Measurements from ENCODE around the gene ALKAL2. TPM values are rescaled to one million over a fixed set of nuclear protein-coding genes. Genes with fewer than 3 reads are reported as not detected.

Gene ALKAL2
- total and polyA plus RNA-seq, 2 donors (not counting 3 experiments of a cell fraction or from before 2014, with no cell fraction given), result not detected

- CTCF ChIA-PET, result interaction anchor here (0.8 to 2.9 kb wide), 8 partner anchors 9 to 1479 kb away, joined by 3 to 19 read pairs (median 3); no protein-coding TSS in a partner anchor
- no peaks in the 10 kb centered on the region for H3K9me3 ChIP-seq (replicated peaks; ENCODE audit: control insufficient read depth, insufficient read depth, low read length)
- FAIRE-seq (peak; percentile 65), DNase-seq (ENCODE audit: low read depth, low spot score) (peak; percentile 67)
- BruUV-seq (replicated peaks), result no TSS peak
- H2AFZ ChIP-seq (ENCODE audit: low read depth, low read length), result no peak overlapping the region
- TF ChIP-seq JUN (IDR thresholded peaks at IDR 0.05; ENCODE audit: borderline replicate concordance, insufficient read depth, insufficient read length, low read depth) (no peak), CTCF (IDR thresholded peaks at IDR 0.05; ENCODE audit: extremely low read depth in 1 of 2, insufficient read depth in 1 of 2, low read depth in 1 of 2, low read length in 2 of 2) (peak; percentile 66 to 75)
- no peaks in the 10 kb centered on the region for H3K79me2 ChIP-seq (ENCODE audit: control insufficient read depth, insufficient read depth, low read length)
- H3K9me1 ChIP-seq (replicated peaks; ENCODE audit: control insufficient read depth, extremely low read depth, insufficient read depth, low read length), result no peaks in the 10 kb centered on the region
- H3K9ac ChIP-seq (replicated peaks; ENCODE audit: extremely low read depth, insufficient read depth, low read length), result no peak overlapping the region
- POLR2A ChIA-PET, result no interaction called here
- H3K4me1 ChIP-seq (ENCODE audit: control insufficient read depth, extremely low read depth, insufficient read depth, low read length), result peaks cover 3% of the 10 kb centered on the region
- peak overlapping the region in 1 of 3 experiments; percentile 19 for H3K4me3 ChIP-seq (replicated peaks in 1 of 3; ENCODE audit: insufficient read depth in 1 of 3, low read depth in 1 of 3, low read length in 3 of 3)
- peak overlapping the region; percentile 14 for H3K4me2 ChIP-seq (ENCODE audit: insufficient read depth, low read length)
- no peaks in the 10 kb centered on the region for H4K20me1 ChIP-seq (replicated peaks; ENCODE audit: control insufficient read depth, extremely low read depth, insufficient read depth, low read length)
- H3K36me3 ChIP-seq (ENCODE audit: control insufficient read depth in 2 of 2, extremely low read depth in 1 of 2, insufficient read depth in 2 of 2, low read length in 2 of 2), result no peaks in the 10 kb centered on the region
- H3K27ac ChIP-seq (ENCODE audit: insufficient read depth, low read depth, low read length), result no peak overlapping the region
- intact Hi-C loops (cut with micrococcal nuclease), result loop anchor here (1.0 to 2.0 kb wide), 2 partner anchors 25 to 44 kb away; partner anchors contain the start of genes ACP1 and SH3YL1
- dilution Hi-C loops (cut with MboI; ENCODE audit: extremely low pct_ligation_motif_present, low sequenced_read_pairs), result no loop called here
- peaks cover 16 to 37% of the 10 kb centered on the region in 2 experiments for H3K27me3 ChIP-seq (ENCODE audit: control insufficient read depth in 2 of 2, insufficient read depth in 2 of 2, low read length in 2 of 2)
Measured at GRCh38 chr2:290090-290722, 2.3 kb upstream of the ALKAL2 start.
